Pancreas (tissue), 10 donors: Measurements from ENCODE around the gene KRTAP13-4. TPM values are rescaled to one million over a fixed set of nuclear protein-coding genes. Genes with fewer than 3 reads are reported as not detected.

Experiments used
- ATAC-seq, 4 donors: fragments of 200-7000 bp; cut with Tn5 transposase; one replicate each; pipeline versions ENCODE4 v1.8.0 to v1.9.1; 2020; ENCODE audit warnings: mild to moderate bottlenecking in 4 of 4, moderate library complexity in 4 of 4
- DNase-seq, 6 donors: peaks; one replicate each; pipeline ENCODE4 v3.0.0-alpha.2; 2020
- FAIRE-seq: peaks from 2 replicates; lab custom pipeline; 2012; peaks lifted over from hg19 to GRCh38; lab: Jason Lieb, UNC
- H3K27ac ChIP-seq, 4 donors: fragments of 200-600 bp; sonication (generic); 1 replicate in 3 of 4; 2 replicates in 1 of 4; pipeline versions ENCODE4 v1.5.0 to v1.8.0; 2020
- H3K27me3 ChIP-seq, 4 donors: fragments of 200-600 bp; one replicate each; pipeline ENCODE4 v1.8.0; 2021
- H3K36me3 ChIP-seq, 3 donors: fragments of 200-600 bp; sonication (generic) in 1 of 3; one replicate each; pipeline versions ENCODE4 v1.5.0 to v1.8.0; 2020 to 2021
- H3K4me1 ChIP-seq, 3 donors: fragments of 200-600 bp; one replicate each; pipeline ENCODE4 v1.8.0; 2021
- H3K4me3 ChIP-seq, 4 donors: fragments of 200-600 bp; sonication (generic) in 2 of 4; one replicate each; pipeline versions ENCODE4 v1.5.0 to v1.8.0; 2020 to 2021
- H3K9me3 ChIP-seq, 4 donors: fragments of 200-600 bp; one replicate each; pipeline ENCODE4 v1.8.0; 2021
- CTCF ChIP-seq, 4 donors: fragments of 200-600 bp; sonication (generic) in 3 of 4; IDR thresholded peaks; one replicate each; pipeline versions ENCODE4 v1.5.0 to v1.8.0; 2021; ENCODE audit warnings: antibody characterized with exemption in 4 of 4
- WGBS, 2 donors: extraction: QIAGEN DNeasy Blood & Tissue Kit; methylation state at CpG; one replicate each; pipeline ENCODE4 v1.1.7; 2013; 5-methylcytosine and 5-hydroxymethylcytosine counted together
- intact Hi-C, 3 donors: fragments of 100-400 bp; cut with DNase I; formaldehyde crosslinking; loops; one replicate each; pipeline versions ENCODE4 v1.11.1 to v1.14.2; 2022
- polyA plus RNA-seq, 2 donors: library from polyadenylated mRNA; stranded (reverse); fragments of 200-250 nt; gene quantifications; one replicate each; pipeline ENCODE4 v1.2.3, GENCODE V29; 2013
- total RNA-seq, 6 donors: library from RNA; stranded (reverse); fragmentation: NEBNext Ultra II Directional in 4 of 6; extraction: Animal tissue kit (Norgen Biotek cat#: 25700) in 4 of 6; gene quantifications; one replicate each; pipeline versions ENCODE4 v1.2.1 to v1.2.4, GENCODE V29; 2021 to 2023
- donor health status: healthy with polysubstance abuse.
- donor health status: DM: no; HTN: no; CAD: no; lungs with moderate emphysema.
- donor health status: DM: no; HTN: no; CAD: no.
- donor health status: control.
- donor health status: control.
- donor health status: Bipolar disorder and iron deficiency.
- donor health status: DM: yes; HTN: yes; CAD: no.
- donor health status: DM: no; HTN: no; CAD: no.
- donor health status: DM: no; HTN: no; CAD: no.
- donor health status: DM: yes; HTN: yes; CAD: no.

Gene KRTAP13-4
- total and polyA plus RNA-seq, 8 donors = not detected

- no peaks in the 10 kb centered on the region for H3K36me3 ChIP-seq
- no peak for DNase-seq
- H3K4me1 ChIP-seq = no peaks in the 10 kb centered on the region
- no peak for FAIRE-seq
- no peaks in the 10 kb centered on the region for H3K9me3 ChIP-seq
- WGBS, 2 donors = 48 to 51% methylated on average over 4 of the region's 4 CpGs
- H3K27me3 ChIP-seq = peaks cover 0 to 3% (median 0%) of the 10 kb centered on the region in 4 donors
- no peak overlapping the region for H3K4me3 ChIP-seq
- H3K27ac ChIP-seq = no peak overlapping the region
- no peak for TF ChIP-seq CTCF (IDR thresholded peaks at IDR 0.05)
- intact Hi-C loops = no loop called here
- no peak for ATAC-seq
These were observed 49.2 kb downstream of the KRTAP13-4 start for GRCh38 chr21:30479259-30479658.

GRCh38 chr21:30480145-30480544 is 50.1 kb downstream of the KRTAP13-4 start, which contains the start of gene KRTAP19-1:
KRTAP19-1 (minus strand) TSS chr21:30480367; CDS start chr21:30480317, 50 bp downstream.
- FAIRE-seq (no peak), ATAC-seq (no peak), DNase-seq (no peak)
- no peaks in the 10 kb centered on the region for H3K36me3 ChIP-seq
- H3K4me1 ChIP-seq = no peaks in the 10 kb centered on the region
- H3K9me3 ChIP-seq = no peaks in the 10 kb centered on the region
- intact Hi-C loops = no loop called here
- H3K4me3 ChIP-seq = no peak within 1 kb of the TSS
- TF ChIP-seq CTCF (IDR thresholded peaks at IDR 0.05) = no peak
- 61 to 77% methylated on average over 7 of the region's 7 CpGs for WGBS, 2 donors
- no peak within 1 kb of the TSS for H3K27ac ChIP-seq
- H3K27me3 ChIP-seq = peaks cover 0 to 3% (median 0%) of the 10 kb centered on the region in 4 donors

Other genes with a start within 250 kb of the KRTAP13-4 start
- gene CLDN8, start 214.1 kb upstream of the KRTAP13-4 start, total RNA-seq = under 1 TPM in 3 of 6 donors, not detected in 3; 0.09 to 0.22 (median 0.13) TPM
- under 1 TPM in 1 of 2 donors, not detected in 1; 0.09 TPM for gene CLDN8, start 214.1 kb upstream of the KRTAP13-4 start, polyA plus RNA-seq
- gene KRTAP24-1, start 147.3 kb upstream of the KRTAP13-4 start, total RNA-seq = not detected
- not detected for gene KRTAP24-1, start 147.3 kb upstream of the KRTAP13-4 start, polyA plus RNA-seq
- gene KRTAP25-1, start 140.7 kb upstream of the KRTAP13-4 start, total RNA-seq = not detected
- not detected for gene KRTAP25-1, start 140.7 kb upstream of the KRTAP13-4 start, polyA plus RNA-seq
- not detected for gene KRTAP26-1, start 109.9 kb upstream of the KRTAP13-4 start, total RNA-seq
- not detected for gene KRTAP26-1, start 109.9 kb upstream of the KRTAP13-4 start, polyA plus RNA-seq
- gene KRTAP27-1, start 92.5 kb upstream of the KRTAP13-4 start, total RNA-seq = not detected
- not detected for gene KRTAP27-1, start 92.5 kb upstream of the KRTAP13-4 start, polyA plus RNA-seq
- not detected for gene KRTAP23-1, start 81.6 kb upstream of the KRTAP13-4 start, total RNA-seq
- gene KRTAP23-1, start 81.6 kb upstream of the KRTAP13-4 start, polyA plus RNA-seq = not detected
- gene KRTAP13-2, start 57.9 kb upstream of the KRTAP13-4 start, total RNA-seq = not detected
- not detected for gene KRTAP13-2, start 57.9 kb upstream of the KRTAP13-4 start, polyA plus RNA-seq
- gene KRTAP13-1, start 34.2 kb upstream of the KRTAP13-4 start, total RNA-seq = not detected
- not detected for gene KRTAP13-1, start 34.2 kb upstream of the KRTAP13-4 start, polyA plus RNA-seq
- not detected for gene KRTAP13-3, start 4.3 kb upstream of the KRTAP13-4 start, total RNA-seq
- gene KRTAP13-3, start 4.3 kb upstream of the KRTAP13-4 start, polyA plus RNA-seq = not detected
- gene KRTAP15-1, start 10.1 kb downstream of the KRTAP13-4 start, total RNA-seq = not detected
- gene KRTAP15-1, start 10.1 kb downstream of the KRTAP13-4 start, polyA plus RNA-seq = not detected
- not detected for gene KRTAP19-1, start 50.1 kb downstream of the KRTAP13-4 start, total RNA-seq
- gene KRTAP19-1, start 50.1 kb downstream of the KRTAP13-4 start, polyA plus RNA-seq = not detected
- gene KRTAP19-2, start 57.2 kb downstream of the KRTAP13-4 start, total RNA-seq = not detected
- gene KRTAP19-2, start 57.2 kb downstream of the KRTAP13-4 start, polyA plus RNA-seq = not detected
- gene KRTAP19-3, start 61.8 kb downstream of the KRTAP13-4 start, total RNA-seq = not detected
- not detected for gene KRTAP19-3, start 61.8 kb downstream of the KRTAP13-4 start, polyA plus RNA-seq
- gene KRTAP19-4, start 66.9 kb downstream of the KRTAP13-4 start, total RNA-seq = not detected
- gene KRTAP19-4, start 66.9 kb downstream of the KRTAP13-4 start, polyA plus RNA-seq = not detected
- not detected for gene KRTAP19-5, start 71.9 kb downstream of the KRTAP13-4 start, total RNA-seq
- gene KRTAP19-5, start 71.9 kb downstream of the KRTAP13-4 start, polyA plus RNA-seq = not detected
- not detected for gene KRTAP19-6, start 111.6 kb downstream of the KRTAP13-4 start, total RNA-seq
- not detected for gene KRTAP19-6, start 111.6 kb downstream of the KRTAP13-4 start, polyA plus RNA-seq
- gene KRTAP19-7, start 131.1 kb downstream of the KRTAP13-4 start, total RNA-seq = not detected
- not detected for gene KRTAP19-7, start 131.1 kb downstream of the KRTAP13-4 start, polyA plus RNA-seq
- gene KRTAP22-2, start 160.2 kb downstream of the KRTAP13-4 start, total RNA-seq = not detected
- not detected for gene KRTAP22-2, start 160.2 kb downstream of the KRTAP13-4 start, polyA plus RNA-seq
- gene KRTAP6-3, start 162.2 kb downstream of the KRTAP13-4 start, total RNA-seq = not detected
- not detected for gene KRTAP6-3, start 162.2 kb downstream of the KRTAP13-4 start, polyA plus RNA-seq
- gene KRTAP6-2, start 168.7 kb downstream of the KRTAP13-4 start, total RNA-seq = not detected
- gene KRTAP6-2, start 168.7 kb downstream of the KRTAP13-4 start, polyA plus RNA-seq = not detected
- not detected for gene KRTAP22-1, start 170.9 kb downstream of the KRTAP13-4 start, total RNA-seq
- not detected for gene KRTAP22-1, start 170.9 kb downstream of the KRTAP13-4 start, polyA plus RNA-seq
- not detected for gene KRTAP6-1, start 183.7 kb downstream of the KRTAP13-4 start, total RNA-seq
- not detected for gene KRTAP6-1, start 183.7 kb downstream of the KRTAP13-4 start, polyA plus RNA-seq
- gene KRTAP20-1, start 186.2 kb downstream of the KRTAP13-4 start, total RNA-seq = not detected
- gene KRTAP20-1, start 186.2 kb downstream of the KRTAP13-4 start, polyA plus RNA-seq = not detected
- gene KRTAP20-4, start 190.4 kb downstream of the KRTAP13-4 start, total RNA-seq = not detected
- not detected for gene KRTAP20-4, start 190.4 kb downstream of the KRTAP13-4 start, polyA plus RNA-seq
- gene KRTAP20-2, start 205.0 kb downstream of the KRTAP13-4 start, total RNA-seq = not detected
- not detected for gene KRTAP20-2, start 205.0 kb downstream of the KRTAP13-4 start, polyA plus RNA-seq
- gene KRTAP20-3, start 212.6 kb downstream of the KRTAP13-4 start, total RNA-seq = not detected
- not detected for gene KRTAP20-3, start 212.6 kb downstream of the KRTAP13-4 start, polyA plus RNA-seq